Stimulated activated naive CD8-positive, alpha-beta T cell treated with anti-CD3 and anti-CD28 coated beads, Interleukin-15, Interleukin-2, amounts not matched to agents 100 U/mL and 50 U/mL, for 24 hours (primary cell): ENCODE measurements around the gene STEAP1.
"Not testable (repeated sequence)": the region's sequence is repeated elsewhere in the genome, so short reads cannot be mapped to it uniquely, and the experiment has no call there.

Experiments
- ATAC-seq: fragments of 150-1000 bp; cut with Tn5 transposase; one replicate; pipeline ENCODE4 v1.10.0; 2021
- DNase-seq: peaks from one replicate; pipeline ENCODE4 v3.0.0; 2021

STEAP1 gene

DNA sequence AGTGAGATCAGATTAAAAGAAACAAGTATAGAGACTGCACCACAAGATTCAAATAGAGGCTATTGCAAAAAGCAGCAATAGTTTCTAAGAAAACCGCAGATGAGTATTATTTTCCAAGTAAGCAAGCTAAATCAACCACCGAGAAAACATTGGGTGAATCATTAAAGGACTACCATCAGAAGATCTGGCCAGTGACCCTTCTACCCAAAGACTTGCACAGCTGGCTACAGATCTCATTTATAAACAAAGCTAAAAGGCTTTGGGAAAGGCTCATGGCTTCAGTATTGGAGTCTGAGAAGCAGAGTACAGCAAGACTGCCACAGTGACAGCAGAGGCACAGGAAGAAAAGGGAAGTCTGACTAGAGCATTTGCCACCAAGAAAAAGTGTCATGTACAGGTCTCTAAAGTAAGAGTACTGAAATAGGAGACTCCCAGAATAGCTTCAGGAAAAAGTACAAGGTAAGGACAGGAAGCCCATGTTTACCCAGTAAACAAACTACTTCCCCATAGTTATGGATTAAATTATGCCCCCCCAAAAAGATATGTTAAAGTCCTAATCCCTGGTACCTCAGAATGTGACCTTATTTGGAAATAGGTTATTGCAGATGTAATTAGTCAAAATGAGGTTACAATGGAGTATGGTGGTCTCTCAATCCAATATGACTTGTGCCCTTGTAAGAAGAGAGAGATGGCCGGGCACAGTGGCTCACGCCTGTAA, 19.0 kb downstream of the STEAP1 start:
- ATAC-seq, result no peak

DNA sequence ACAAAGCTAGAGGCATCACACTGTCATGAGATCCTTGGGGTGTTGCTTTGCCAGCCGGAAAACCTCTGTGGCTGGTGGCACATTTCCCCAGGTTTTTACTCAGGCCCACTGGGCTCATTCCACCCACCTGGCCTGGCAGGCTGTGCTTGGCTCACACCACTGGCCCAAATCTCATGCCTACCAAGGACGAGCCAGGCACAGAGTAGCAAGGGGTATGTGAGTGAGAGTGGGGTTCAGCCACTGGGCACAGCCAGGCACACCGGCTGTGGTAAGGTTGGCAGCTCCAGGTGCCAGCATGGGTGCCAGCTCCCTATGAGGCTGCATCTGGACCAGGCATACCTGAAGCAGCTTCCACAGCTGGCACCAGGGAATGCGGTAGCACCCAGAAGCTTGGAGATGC, 21.4 kb downstream of the STEAP1 start:
- ATAC-seq (no peak), DNase-seq (no peak)

More for the DNA sequence above, 19.0 kb downstream of the STEAP1 start:
- DNase-seq, result no peak

DNA sequence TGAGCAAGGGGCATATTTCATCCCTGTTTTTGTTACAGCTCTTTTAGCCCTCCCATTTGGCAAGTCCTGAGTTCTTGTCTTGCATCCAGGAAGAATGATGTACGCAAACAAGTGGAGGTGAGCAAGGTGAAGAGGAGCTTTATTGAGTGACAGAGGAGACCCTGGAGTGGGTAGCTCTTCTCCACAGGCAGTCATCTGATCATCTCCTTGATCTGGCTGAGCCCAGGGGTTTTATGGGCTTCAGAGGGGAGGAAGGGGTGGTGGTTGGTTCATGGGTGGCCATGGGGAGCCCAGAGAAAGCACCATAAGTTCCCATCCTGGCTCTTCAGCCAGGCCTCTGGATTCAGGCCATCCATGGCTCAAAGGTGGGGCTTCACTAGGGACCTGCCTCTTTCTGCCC, 21.9 kb downstream of the STEAP1 start:
- DNase-seq (no peak), ATAC-seq (no peak)

DNA sequence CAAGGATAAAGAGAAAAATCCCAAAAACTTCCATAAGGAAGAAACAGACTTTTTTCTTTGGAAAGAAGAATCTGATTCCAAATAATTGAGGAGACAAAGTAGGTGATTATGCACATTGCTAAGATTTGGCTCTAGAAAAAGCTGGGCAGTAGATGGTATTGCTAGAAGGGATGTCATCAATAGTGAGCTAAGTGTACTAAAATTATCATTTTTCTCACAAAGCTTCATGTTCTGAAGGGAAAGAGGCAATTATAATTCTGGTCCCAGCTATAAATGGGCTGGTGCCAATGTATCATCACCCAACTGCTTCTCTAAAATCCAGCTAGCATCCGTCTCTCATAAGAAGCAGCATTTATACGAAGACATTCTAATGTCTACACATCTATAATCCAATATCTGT, 23.9 kb downstream of the STEAP1 start:
- DNase-seq (no peak), ATAC-seq (no peak)

DNA sequence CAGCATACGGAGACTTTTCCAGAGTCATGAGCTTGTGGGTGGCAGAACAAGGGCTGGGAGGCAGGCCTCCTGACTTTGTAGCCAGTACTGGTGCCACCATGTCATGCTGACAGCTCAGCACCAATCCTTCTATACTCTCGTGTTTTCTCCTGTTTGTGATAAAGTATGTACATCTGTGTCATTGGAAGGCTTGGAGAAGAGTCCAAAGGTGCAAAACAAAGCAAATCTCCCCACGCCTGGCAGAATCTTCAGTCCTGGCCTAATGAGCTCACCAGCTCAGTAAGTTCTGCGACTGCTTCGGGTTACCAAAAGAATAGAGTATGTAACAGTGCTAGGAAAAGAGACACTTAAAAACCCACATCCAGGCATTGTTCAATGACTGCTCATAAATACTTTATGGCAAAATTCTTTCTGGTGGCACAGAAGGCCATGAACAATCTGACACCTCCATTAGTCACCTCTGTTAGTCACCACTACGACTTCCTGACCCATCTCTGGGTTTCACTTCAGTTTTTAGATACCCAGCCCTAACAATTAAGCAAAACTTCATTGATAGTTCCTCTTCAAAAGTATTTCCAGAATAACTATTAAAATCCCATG, 24.5 kb downstream of the STEAP1 start:
- DNase-seq (peak; percentile 12), ATAC-seq (peak; percentile 98)

DNA sequence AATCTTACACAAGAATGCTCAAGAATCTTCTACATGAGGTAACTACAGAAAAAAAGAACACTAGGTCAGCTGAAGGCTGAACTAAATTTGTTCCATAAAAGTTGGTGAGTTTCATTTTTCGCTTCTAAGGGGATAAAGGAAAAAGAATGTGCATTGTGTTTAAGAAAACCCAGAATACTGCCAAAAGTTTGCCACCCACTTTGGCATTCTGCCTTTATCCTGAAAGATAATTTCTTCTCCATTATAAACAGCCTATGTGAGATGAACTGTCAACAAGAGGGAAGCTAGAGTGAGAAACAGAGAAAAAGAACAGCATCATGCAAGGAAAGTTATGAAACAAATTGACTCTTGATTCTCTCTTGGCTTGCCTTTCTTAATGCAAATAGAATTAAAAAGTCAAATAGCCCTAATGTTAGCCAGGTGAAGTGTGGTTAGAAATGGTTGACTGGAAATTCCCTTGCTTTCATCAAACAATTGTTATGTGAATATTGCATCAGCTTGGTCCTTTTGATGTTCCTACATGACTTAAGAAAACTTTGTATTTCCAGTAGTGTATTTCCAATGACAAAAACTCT, 25.8 kb downstream of the STEAP1 start:
- ATAC-seq, result no peak
- DNase-seq, result no peak

DNA sequence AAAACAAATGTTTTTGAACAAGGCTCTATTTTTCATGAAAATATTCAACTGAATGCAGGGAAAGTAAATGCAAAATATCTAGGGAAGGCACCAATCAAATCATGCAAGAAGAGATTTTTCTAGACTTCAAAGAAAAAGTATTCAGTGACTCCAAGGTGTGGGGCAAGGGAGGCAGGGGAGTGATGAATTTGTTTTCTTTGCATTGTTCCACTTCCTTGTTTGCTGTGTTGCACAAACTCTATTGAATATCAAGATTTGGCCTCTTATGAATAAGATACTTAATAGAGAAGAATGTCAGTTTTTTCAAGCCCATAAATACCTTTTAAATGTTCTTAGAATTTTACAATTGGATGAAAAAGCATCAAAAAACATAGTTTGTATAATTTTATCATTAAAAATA, 26.4 kb downstream of the STEAP1 start:
- ATAC-seq (no peak), DNase-seq (no peak)

DNA sequence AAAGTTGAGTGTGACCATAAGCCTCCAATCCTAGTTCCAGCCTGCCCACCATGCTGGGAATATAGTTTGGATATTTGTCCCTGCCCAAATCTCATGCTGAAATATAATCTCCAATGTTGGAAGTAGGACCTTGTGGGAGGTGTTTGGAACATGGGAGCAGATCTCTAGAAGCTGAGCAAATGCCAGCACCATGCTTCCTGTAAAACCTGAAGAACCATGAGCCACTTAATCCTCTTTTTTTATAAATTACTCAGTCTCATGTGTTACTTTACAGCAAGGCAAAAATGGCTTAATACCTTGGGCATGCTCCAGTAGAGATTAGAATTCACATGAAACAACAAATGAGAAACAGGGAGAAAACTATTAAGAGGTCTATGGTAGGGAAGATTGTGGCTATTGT, 27.2 kb downstream of the STEAP1 start:
- no peak for DNase-seq
- no peak for ATAC-seq

DNA sequence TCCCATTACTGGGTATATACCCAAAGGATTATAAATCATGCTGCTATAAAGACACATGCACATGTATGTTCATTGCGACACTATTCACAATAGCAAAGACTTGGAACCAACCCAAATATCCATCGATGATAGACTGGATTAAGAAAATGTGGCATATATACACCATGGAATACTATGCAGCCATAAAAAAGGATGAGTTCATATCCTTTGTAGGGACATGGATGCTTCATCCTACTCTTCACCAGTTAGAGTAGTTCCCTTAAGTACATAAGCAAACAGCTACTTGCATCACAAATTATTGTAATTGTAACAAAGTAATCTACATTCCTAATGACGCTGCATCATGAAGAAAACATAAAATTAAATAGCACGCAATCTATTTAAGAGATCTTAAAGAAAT, 32.0 kb downstream of the STEAP1 start:
- ATAC-seq, DNase-seq: not testable (repeated sequence)

DNA sequence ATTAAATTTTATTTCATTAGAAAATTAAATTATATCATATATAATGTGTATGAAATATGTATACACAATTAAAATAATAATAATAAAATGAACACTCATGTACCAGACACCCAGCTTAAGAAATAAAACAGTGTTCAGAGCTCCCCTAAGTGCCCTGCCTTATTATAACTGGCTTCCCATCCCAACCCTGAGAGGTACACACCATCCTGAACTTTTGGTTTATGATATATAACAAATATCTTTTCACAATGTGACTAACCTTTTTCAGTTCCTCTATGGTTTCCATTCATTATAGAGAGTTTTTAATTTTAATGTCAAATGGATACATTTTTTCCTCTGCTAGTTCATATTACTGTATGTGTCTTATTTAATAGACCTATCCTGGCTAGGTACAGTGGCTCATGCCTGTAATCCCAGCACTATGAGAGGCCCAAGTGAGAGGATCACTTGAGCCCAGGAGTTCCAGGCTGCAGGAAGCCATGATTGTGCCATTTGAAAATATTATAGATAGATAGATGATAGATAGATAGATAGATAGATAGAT, 33.3 kb downstream of the STEAP1 start:
- peak; percentile 28 for ATAC-seq

DNA sequence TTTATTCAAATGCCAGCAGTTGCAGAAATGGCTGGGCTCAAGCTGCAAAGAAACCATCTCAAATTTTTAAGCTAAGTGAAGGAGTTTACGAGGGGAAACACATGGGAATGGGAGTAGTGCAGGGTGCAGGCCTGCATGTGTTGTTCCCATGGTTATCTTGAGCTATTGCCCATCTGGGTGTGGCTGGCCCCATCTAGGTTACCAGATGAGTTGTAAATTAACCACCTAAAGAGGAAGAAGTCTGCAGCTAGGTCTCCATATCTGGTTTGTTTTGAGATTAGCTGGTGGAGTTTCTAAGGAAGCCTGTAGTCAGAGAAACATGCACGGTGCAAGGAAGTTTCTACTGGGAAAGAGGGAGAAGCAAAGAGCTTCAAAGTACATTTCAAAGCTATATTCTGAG, 34.0 kb downstream of the STEAP1 start:
- ATAC-seq, result no peak
- DNase-seq, result no peak

More for the DNA sequence above, 33.3 kb downstream of the STEAP1 start:
- DNase-seq, result no peak

DNA sequence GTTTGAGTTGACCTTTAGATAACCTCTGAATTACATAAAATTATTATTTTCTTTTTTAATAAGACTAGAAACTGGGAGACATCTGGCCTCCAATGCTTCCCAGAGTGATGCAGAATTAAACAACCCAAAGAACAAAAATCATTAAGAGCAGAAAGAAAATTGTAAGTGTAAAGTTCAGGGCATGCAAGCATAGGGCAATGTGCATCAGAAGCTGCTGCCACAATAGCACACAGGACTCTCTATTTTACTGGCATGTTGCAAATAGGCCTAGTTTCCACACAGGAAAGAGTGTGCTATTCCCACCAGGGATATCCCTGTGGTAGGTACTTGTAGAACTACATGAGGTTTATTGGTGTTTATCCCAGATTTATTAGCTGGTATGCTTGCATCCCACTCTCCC, 36.7 kb downstream of the STEAP1 start:
- no peak for ATAC-seq
- DNase-seq, result no peak

DNA sequence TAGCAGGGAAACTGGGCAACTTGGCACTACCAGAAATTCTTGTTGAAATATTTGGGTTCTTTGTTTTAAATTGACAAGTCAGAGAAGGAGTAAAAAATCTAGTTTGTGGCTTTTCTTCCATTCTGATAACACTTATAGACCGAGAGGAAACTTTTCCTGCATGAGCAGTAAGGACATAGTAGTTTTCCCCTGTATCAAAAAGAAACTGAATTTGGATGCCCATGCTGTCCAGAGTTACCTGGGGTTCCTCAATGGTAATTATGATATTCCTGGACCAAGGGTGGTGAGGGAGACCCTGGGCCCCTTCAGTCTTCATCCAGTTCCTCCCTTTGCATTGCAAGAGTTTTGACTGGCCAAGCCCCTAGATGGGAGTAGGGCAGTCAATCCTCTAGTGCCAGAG, 37.4 kb downstream of the STEAP1 start:
- no peak for DNase-seq
- ATAC-seq, result no peak

DNA sequence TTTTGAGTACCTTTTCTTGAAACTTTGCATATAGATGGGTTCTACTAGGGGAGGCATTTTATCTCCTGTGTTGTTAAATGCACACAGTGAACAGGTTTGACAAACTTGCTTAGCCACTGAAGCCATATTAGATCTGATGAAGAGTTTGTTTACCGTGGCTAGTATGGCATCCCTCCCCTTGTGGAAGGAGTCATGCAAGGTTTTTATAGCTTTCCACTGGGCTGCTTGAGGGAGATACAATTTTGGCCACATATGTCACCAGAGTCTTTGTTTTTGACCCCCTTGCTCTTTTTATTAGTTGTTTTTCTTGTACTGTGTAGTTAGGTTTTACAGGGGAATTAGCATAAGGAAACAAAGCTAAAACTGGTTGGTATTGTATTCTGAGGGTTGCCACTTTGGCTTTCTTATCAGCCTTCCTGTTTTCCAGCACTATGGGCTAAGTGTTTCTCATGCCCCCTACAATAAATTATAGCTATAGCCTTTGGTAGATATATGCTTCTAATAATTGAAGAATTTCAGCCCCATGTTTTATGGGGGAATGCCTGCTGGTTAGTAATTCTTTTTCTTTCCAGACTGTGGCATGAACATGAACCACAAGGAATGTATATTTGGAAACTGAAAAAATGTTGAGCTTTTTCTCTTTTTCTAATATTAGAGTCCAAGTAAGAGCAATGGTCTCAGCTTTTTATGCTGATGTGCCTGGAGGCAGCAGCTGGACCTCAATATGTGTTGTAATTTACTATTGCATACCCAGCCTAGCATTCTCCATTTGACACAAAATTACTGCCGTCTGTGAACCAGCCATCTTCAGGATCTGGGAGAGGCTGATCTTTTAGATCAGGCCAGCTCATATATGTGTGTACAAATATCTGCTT, 38.8 kb downstream of the STEAP1 start:
- ATAC-seq, result no peak

DNA sequence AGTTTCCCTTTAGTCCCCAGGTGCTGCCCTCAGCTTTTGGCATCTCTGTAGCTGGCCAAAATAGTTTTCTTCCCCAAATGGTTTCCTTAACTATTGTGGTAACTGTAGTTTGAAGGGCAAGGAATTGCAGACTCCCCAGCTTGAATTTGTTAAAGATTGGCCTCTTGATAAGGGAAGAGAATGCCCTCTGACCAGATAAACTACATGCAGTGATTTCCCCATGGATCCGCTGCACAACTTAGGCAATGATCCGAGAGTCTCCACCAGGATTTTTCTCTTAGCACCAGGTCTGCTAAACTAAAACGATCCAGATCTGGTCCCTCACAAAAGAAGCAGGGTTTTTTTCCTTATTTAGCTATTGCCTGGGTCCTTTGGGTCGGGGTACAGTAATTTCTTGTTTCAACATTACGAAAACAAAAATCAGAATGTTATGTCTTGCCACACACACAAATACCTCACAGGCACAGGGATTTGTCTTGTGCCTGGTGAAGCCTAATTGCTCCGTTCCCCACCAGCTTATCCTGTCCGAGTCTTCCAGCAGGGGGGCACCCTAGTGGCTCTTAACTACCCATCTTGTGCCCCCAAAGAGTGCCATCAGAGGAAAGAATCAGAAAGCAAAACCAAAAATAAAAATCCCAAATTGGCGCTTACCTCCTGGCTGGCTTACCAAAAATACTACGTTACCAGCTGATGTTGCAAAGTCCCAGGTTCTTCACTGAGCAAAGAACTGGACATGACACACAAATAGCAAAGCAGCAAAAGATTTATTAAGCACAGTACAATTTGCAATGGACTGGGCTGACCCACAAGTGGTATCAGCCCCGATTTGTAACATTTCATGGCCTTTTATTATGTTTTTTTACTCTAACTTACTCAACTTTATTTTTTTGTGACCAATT, 40.9 kb downstream of the STEAP1 start:
- ATAC-seq, result no peak

More for the DNA sequence above, 38.8 kb downstream of the STEAP1 start:
- no peak for DNase-seq

DNA sequence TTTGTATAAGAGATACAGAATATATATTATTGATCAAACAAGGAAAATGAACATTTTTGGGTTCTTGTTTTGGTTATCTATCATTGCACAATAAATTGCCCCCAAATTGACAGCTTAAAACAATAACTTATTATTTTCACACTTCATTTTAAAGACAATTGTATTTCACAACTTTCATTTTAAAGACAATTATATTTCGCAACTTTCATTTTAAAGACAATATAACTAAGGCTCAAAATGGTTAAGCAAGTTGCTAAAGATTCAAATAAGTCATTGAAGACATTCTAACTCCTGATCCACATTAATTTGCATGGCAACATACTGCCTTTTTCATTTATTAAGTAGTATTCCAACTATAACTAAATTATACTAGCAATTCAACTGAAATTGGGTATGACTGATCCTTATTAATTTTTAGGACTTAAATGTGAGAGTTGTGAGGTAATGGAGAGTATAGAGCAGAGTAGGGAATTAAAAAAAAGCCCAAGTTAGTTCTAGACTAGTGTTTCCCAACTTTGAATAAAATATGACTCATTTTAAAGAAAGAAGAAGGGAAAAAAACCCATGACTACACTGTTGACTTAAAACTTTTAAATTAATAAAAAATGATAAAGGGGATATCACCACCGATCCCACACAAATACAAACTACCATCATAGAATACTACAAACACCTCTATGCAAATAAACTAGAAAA, 47.4 kb downstream of the STEAP1 start:
- DNase-seq (no peak), ATAC-seq (no peak)

More for the DNA sequence above, 40.9 kb downstream of the STEAP1 start:
- no peak for DNase-seq

DNA sequence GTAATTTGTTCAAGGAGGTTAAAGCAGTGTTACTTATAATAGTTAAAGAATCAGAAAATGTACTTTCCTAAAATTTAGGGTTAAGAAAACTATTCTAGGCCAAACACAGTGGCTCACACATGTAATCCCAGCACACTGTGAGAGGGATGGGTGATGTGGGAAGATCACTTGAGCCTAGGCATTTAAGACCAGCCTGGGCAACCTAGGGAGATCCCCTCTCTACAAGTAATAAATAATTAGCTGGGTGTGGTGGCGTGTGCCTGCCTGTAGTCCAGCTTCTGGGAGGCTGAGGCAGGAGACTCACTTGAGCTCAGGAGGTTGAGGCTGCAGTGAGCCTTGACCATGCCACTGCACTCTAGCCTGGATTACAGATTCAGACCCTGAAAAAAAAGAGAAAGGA, 53.7 kb downstream of the STEAP1 start:
- DNase-seq (no peak), ATAC-seq (no peak)

DNA sequence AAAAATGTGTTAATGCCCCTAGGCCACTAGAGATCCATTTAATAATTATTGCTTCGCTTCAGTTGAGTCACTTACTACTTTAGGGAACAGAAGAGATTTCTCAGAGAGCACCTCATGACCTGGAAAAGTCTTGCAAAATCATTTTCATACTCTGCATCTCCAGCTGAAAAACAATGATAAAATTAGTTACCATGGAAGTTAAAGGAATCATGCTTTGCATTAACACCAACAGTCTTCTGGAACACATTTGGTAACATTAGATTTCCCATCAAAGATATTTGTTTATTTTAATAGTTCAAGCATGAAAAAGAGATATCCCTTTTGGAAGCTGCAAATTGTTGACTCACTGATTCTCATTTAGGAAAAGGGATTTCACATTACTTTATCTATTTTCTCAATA, 55.5 kb downstream of the STEAP1 start:
- ATAC-seq (no peak), DNase-seq (no peak)

DNA sequence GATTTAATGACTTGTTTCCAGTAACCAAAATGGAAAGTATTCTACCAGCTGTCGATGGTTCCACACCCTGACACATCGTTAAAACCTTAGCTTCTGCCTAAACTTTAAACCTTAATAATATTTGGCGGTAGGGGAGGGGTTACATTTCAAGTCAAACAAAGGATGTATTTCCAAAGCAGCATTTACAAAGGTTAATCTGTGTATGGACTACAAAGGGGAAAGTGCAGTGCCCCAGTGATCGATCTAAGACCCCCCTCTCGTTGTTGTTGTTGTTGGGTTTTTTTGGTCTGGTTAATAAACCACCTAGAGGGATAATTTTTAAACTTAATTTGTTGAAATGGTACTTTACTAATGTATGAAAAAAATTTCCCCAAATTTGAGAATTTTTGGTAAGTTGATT, 56.2 kb downstream of the STEAP1 start:
- ATAC-seq (no peak), DNase-seq (no peak)

DNA sequence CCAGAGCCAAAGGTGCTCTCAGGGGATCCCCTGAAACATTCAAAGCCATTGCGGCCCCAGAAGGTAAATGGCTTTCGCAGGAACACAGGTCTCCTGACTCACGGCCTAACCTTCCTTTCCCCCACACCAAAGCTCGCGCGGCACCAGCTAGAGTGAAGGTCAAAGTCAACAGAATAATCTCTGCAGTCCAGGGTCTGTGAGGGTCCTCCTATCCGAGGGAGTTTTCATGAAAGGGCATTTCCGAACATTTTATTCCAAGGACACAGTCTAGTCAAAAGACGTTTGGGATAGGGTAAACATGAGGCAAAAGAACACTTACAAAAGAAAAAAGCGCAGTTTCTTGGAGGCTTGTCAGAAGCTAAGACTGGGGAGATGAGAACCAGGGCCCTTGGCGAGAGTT, 56.7 kb downstream of the STEAP1 start:
- no peak for ATAC-seq
- no peak for DNase-seq
